Mammary epithelial cell (primary cell): ENCODE data around the gene SFN.

ENCODE experiments used
- CTCF ChIP-seq, 2 donors: IDR thresholded peaks in 1 of 2; conservative IDR thresholded peaks in 1 of 2; 2 replicates each; pipeline ENCODE4 v1.5.1; 2011 to 2012; ENCODE audit warnings: inconsistent platforms in 2 of 2, low read length in 2 of 2, mild to moderate bottlenecking in 2 of 2, control low read depth in 1 of 2, low read depth in 1 of 2; ENCODE audit not compliant: insufficient read depth in 1 of 2; ENCODE audit errors: extremely low read depth in 1 of 2
- EZH2 ChIP-seq: IDR thresholded peaks from 2 replicates; pipeline ENCODE4 v1.6.1; 2012; ENCODE audit warnings: low read length, inconsistent platforms, borderline replicate concordance

- TF ChIP-seq CTCF (conservative IDR thresholded peaks at IDR 0.05 in 1 of 2, IDR thresholded peaks at IDR 0.05 in 1 of 2; ENCODE audit: extremely low read depth in 1 of 2, insufficient read depth in 1 of 2, low read depth in 1 of 2, low read length in 2 of 2): no peak
- no peak for TF ChIP-seq EZH2
Measured at GRCh38 chr1:26858891-26859640, 3.9 kb upstream of the SFN start.
